GM12801 (cell line): ENCODE results near the gene WDR45B.

ENCODE experiments used
- CTCF ChIP-seq: IDR thresholded peaks from one replicate; pipeline ENCODE4 v1.5.1; 2011; ENCODE audit warnings: control low read depth; ENCODE audit not compliant: insufficient read length; ENCODE audit errors: extremely low read depth

The WDR45B gene

GRCh38 chr17:82661717-82662683, 13.8 kb upstream of the WDR45B start:
- no peak for TF ChIP-seq CTCF

- TF ChIP-seq CTCF: no peak
These were observed 11.6 kb upstream of the WDR45B start for GRCh38 chr17:82659886-82660285.

GRCh38 chr17:82658796-82659452, 10.7 kb upstream of the WDR45B start:
- TF ChIP-seq CTCF: no peak

- no peak for TF ChIP-seq CTCF
These were observed 10.1 kb upstream of the WDR45B start for GRCh38 chr17:82658331-82658730.

GRCh38 chr17:82657926-82658325, 9.7 kb upstream of the WDR45B start:
- no peak for TF ChIP-seq CTCF

GRCh38 chr17:82656266-82656665, 8.0 kb upstream of the WDR45B start:
- no peak for TF ChIP-seq CTCF

GRCh38 chr17:82655523-82655922, 7.3 kb upstream of the WDR45B start:
- no peak for TF ChIP-seq CTCF
